BLaER1 (cell line): Measurements from ENCODE around the gene TAT.

Experiments
- H3K27ac ChIP-seq: shearing (Covaris generic); formaldehyde crosslinking; 2 replicates; pipeline ENCODE4 v1.8.1; 2022
- H3K27me3 ChIP-seq: shearing (Covaris generic); formaldehyde crosslinking; 2 replicates; pipeline ENCODE4 v1.8.1; 2022
- H3K36me3 ChIP-seq: shearing (Covaris generic); formaldehyde crosslinking; 2 replicates; pipeline ENCODE4 v1.8.1; 2022
- H3K4me1 ChIP-seq: shearing (Covaris generic); formaldehyde crosslinking; 2 replicates; pipeline ENCODE4 v1.8.1; 2022
- H3K4me2 ChIP-seq: shearing (Covaris generic); formaldehyde crosslinking; 2 replicates; pipeline ENCODE4 v1.8.1; 2022
- H3K4me3 ChIP-seq: shearing (Covaris generic); formaldehyde crosslinking; 2 replicates; pipeline ENCODE4 v1.8.1; 2022
- H3K9ac ChIP-seq: shearing (Covaris generic); formaldehyde crosslinking; 2 replicates; pipeline ENCODE4 v1.8.1; 2022
- H3K9me3 ChIP-seq: shearing (Covaris generic); formaldehyde crosslinking; 2 replicates; pipeline ENCODE4 v1.8.1; 2022
- H4K20me1 ChIP-seq: shearing (Covaris generic); formaldehyde crosslinking; 2 replicates; pipeline ENCODE4 v1.8.1; 2022
- Cebpa-rat ChIP-seq: shearing (Covaris generic); IDR thresholded peaks from 2 replicates; pipeline ENCODE4 v1.8.1; 2022

TAT gene

DNA sequence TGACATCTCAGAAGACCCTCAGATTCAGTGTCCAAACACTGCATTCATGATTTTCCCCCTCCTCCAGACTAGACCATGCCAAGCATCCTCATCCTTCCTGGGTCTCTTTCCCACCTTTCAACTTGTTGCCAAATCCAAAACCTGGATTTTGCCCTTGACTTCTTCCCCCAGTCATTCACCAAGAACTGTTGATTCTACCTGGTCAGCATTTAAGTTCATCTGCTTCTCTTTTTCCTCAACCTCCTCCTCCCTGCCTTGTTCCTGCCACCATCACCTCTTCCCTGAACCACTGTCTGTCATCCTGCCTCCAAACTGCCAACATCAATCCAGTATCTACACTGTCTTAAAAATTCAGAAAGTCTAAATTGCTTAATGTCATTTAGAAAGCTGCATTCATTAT, 29.7 kb downstream of the TAT start:
- H3K4me2 ChIP-seq, result no peak overlapping the region
- no peak overlapping the region for H3K27ac ChIP-seq
- H3K4me1 ChIP-seq, result no peaks in the 10 kb centered on the region
- no peaks in the 10 kb centered on the region for H3K27me3 ChIP-seq
- no peaks in the 10 kb centered on the region; the same call in 1 of the 2 replicates for H3K9me3 ChIP-seq
- H3K4me3 ChIP-seq, result no peak overlapping the region
- no peak for TF ChIP-seq Cebpa-rat
- no peaks in the 10 kb centered on the region for H3K36me3 ChIP-seq
- H4K20me1 ChIP-seq, result no peaks in the 10 kb centered on the region
- H3K9ac ChIP-seq, result no peak overlapping the region

DNA sequence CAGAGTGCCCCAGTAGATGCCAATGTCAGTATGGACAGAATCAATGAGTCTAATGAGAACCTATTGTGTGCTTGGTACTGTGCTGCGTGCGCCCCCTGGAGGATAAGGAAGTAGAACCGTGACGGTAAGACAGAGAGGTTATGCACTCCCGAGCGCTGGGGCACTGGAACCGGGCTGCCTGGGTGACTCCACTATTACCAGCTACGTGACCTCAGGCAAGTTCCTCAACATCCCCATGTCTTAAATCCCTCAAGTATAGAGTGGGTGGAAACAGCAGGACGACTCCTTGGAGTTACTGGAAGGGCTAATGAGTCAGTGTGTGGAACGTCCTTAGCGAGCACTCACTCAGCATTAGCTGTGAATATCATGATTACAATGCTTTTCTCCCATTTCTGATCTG, 34.5 kb downstream of the TAT start:
- Histone ChIP-seq H3K9ac (no peak overlapping the region), H3K4me1 (no peaks in the 10 kb centered on the region), H3K9me3 (no peaks in the 10 kb centered on the region), H3K4me3 (no peak overlapping the region), H3K27me3 (no peaks in the 10 kb centered on the region), H4K20me1 (no peaks in the 10 kb centered on the region), H3K4me2 (no peak overlapping the region), H3K36me3 (no peaks in the 10 kb centered on the region), H3K27ac (no peak overlapping the region)
- no peak for TF ChIP-seq Cebpa-rat

DNA sequence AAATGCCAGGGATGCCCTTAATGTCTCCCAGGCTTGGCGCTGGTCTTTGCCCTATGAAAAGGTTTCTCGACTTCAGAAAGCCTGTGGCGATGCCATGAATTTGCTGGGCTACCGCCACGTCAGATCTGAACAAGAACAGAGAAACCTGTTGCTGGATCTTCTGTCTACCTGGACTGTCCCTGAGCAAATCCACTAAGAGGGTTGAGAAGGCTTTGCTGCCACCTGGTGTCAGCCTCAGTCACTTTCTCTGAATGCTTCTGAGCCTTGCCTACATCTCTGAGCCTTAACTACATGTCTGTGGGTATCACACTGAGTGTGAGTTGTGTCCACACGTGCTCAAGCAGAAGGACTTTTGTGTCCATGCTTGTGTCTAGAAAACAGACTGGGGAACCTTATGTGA, 39.2 kb downstream of the TAT start:
- H3K27ac ChIP-seq, result no peak overlapping the region
- TF ChIP-seq Cebpa-rat, result no peak

DNA sequence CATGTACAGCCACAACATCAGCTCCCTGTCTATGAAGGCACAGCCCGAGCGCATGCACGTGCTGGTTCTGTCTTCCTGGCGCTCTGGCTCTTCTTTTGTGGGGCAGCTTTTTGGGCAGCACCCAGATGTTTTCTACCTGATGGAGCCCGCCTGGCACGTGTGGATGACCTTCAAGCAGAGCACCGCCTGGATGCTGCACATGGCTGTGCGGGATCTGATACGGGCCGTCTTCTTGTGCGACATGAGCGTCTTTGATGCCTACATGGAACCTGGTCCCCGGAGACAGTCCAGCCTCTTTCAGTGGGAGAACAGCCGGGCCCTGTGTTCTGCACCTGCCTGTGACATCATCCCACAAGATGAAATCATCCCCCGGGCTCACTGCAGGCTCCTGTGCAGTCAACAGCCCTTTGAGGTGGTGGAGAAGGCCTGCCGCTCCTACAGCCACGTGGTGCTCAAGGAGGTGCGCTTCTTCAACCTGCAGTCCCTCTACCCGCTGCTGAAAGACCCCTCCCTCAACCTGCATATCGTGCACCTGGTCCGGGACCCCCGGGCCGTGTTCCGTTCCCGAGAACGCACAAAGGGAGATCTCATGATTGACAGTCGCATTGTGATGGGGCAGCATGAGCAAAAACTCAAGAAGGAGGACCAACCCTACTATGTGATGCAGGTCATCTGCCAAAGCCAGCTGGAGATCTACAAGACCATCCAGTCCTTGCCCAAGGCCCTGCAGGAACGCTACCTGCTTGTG, 40.0 kb downstream of the TAT start:
- Histone ChIP-seq H3K9ac (no peak overlapping the region), H3K27me3 (no peaks in the 10 kb centered on the region), H3K4me1 (no peaks in the 10 kb centered on the region), H3K36me3 (no peaks in the 10 kb centered on the region), H4K20me1 (no peaks in the 10 kb centered on the region), H3K4me3 (no peak overlapping the region), H3K4me2 (no peak overlapping the region), H3K27ac (no peak overlapping the region), H3K9me3 (no peaks in the 10 kb centered on the region)
- TF ChIP-seq Cebpa-rat, result no peak

More for the DNA sequence above, 39.2 kb downstream of the TAT start:
- H4K20me1 ChIP-seq, result no peaks in the 10 kb centered on the region
- no peak overlapping the region for H3K9ac ChIP-seq
- H3K4me3 ChIP-seq, result no peak overlapping the region
- H3K4me1 ChIP-seq, result no peaks in the 10 kb centered on the region
- no peaks in the 10 kb centered on the region for H3K27me3 ChIP-seq
- H3K9me3 ChIP-seq, result no peaks in the 10 kb centered on the region
- H3K4me2 ChIP-seq, result no peak overlapping the region
- H3K36me3 ChIP-seq, result no peaks in the 10 kb centered on the region

DNA sequence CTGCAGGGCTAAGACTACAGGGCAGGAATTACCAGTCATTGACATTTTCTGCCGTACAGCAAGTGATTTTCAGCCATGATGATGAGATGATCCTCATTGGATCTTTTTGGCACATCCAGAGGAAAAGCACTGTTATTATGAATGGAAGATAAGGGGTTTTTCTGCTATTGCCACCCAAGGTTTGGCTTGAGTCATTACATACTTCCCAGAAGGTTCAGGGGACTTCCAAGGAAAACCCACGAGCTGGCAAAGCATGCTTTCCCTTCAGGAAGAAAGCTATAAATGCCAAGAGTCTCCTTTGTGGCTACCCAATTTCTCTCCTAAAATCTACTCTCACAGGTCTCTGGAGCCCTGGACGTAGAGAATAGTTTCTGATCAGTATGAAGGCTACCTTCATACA, 44.5 kb downstream of the TAT start:
- Histone ChIP-seq H3K4me1 (no peaks in the 10 kb centered on the region), H3K27ac (no peak overlapping the region), H3K4me2 (no peak overlapping the region), H4K20me1 (no peaks in the 10 kb centered on the region), H3K27me3 (no peaks in the 10 kb centered on the region), H3K9me3 (no peaks in the 10 kb centered on the region), H3K36me3 (no peaks in the 10 kb centered on the region), H3K4me3 (no peak overlapping the region), H3K9ac (no peak overlapping the region)
- TF ChIP-seq Cebpa-rat, result no peak

DNA sequence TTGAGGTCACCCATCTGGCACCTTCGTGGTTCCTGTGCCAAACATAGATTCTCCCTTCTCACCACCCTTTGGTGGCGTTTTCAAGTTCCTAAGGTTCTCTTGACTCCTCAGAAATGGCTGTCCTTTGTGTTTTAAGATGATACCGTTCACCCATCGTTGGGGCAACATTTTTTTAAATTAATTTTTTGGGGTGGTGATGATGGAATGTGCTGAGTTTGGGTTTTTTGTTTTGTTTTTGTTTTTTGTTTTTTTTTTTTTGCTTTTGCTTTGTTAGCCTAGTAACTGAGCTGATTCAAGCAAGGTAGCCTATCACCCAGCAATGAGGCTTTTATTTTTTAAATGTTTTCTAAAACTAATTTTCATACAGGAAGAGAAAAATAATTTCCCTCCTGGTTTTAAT, 48.0 kb downstream of the TAT start:
- no peak overlapping the region for H3K4me3 ChIP-seq
- no peaks in the 10 kb centered on the region for H3K4me1 ChIP-seq
- no peak overlapping the region for H3K27ac ChIP-seq
- H3K27me3 ChIP-seq, result no peaks in the 10 kb centered on the region
- H3K36me3 ChIP-seq, result no peaks in the 10 kb centered on the region
- H3K4me2 ChIP-seq, result no peak overlapping the region
- no peaks in the 10 kb centered on the region for H4K20me1 ChIP-seq
- no peaks in the 10 kb centered on the region for H3K9me3 ChIP-seq
- no peak for TF ChIP-seq Cebpa-rat
- H3K9ac ChIP-seq, result no peak overlapping the region

DNA sequence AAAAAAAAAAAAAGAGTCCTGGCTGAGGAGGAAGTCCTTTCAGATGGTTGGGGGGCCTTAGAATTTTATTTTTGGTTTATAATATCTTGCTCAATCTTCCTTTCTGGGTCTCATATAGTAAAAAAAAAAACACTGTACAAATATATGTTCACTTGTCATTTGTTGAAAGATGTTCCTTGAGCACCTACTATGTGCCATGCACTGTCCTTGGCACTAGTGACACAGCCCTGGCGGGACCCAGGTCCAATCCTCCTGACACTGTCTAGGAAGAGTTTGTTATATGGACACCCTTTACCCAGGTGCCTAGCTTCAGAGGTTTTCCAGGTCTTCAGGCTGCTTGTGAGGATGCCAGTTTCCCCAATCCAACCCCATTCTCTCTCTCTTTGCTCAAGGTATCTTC, 48.6 kb downstream of the TAT start:
- Histone ChIP-seq H3K36me3 (no peaks in the 10 kb centered on the region), H3K4me2 (no peak overlapping the region), H3K27ac (no peak overlapping the region), H3K27me3 (no peaks in the 10 kb centered on the region), H3K9ac (no peak overlapping the region), H3K4me3 (no peak overlapping the region), H4K20me1 (no peaks in the 10 kb centered on the region), H3K4me1 (no peaks in the 10 kb centered on the region), H3K9me3 (no peaks in the 10 kb centered on the region)
- TF ChIP-seq Cebpa-rat, result no peak

DNA sequence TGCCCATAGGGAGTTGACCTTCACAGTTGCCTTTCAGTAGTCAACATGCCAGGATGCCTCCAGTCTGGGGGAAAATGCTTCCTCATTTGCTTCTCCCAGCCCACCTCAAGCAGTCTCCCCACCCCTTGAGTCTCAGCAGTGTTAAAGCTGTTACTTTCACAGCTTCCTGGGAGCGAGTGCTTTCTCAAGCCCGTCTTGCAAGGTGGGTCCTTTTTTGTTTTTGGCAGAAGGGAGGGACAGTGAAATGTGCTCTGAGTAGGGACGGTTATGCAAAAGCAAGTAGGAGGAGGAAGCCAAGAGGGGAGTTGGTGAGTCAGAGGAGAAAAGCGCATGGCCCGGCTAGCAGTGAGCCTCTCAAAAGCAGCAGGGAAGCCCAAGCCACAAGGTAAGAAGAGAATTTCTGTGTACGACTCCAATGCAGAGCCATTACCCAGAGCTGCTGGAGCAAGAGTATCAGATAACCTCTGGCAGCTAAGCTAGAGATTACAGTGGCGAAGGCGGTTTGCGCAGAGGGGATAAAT, 50.7 kb downstream of the TAT start, which contains the start of gene CHST4:
Gene CHST4, plus strand, starts transcription at position 316 of the 521 bp plus-strand sequence. CDS start 10,252 bp downstream, outside the sequence.
- Histone ChIP-seq H3K4me1 (no peaks in the 10 kb centered on the region), H3K27me3 (no peaks in the 10 kb centered on the region), H3K9ac (no peak within 1 kb of the TSS), H4K20me1 (no peaks in the 10 kb centered on the region), H3K9me3 (no peaks in the 10 kb centered on the region), H3K27ac (no peak within 1 kb of the TSS), H3K4me2 (no peak within 1 kb of the TSS), H3K36me3 (no peaks in the 10 kb centered on the region), H3K4me3 (no peak within 1 kb of the TSS)
- TF ChIP-seq Cebpa-rat, result no peak

DNA sequence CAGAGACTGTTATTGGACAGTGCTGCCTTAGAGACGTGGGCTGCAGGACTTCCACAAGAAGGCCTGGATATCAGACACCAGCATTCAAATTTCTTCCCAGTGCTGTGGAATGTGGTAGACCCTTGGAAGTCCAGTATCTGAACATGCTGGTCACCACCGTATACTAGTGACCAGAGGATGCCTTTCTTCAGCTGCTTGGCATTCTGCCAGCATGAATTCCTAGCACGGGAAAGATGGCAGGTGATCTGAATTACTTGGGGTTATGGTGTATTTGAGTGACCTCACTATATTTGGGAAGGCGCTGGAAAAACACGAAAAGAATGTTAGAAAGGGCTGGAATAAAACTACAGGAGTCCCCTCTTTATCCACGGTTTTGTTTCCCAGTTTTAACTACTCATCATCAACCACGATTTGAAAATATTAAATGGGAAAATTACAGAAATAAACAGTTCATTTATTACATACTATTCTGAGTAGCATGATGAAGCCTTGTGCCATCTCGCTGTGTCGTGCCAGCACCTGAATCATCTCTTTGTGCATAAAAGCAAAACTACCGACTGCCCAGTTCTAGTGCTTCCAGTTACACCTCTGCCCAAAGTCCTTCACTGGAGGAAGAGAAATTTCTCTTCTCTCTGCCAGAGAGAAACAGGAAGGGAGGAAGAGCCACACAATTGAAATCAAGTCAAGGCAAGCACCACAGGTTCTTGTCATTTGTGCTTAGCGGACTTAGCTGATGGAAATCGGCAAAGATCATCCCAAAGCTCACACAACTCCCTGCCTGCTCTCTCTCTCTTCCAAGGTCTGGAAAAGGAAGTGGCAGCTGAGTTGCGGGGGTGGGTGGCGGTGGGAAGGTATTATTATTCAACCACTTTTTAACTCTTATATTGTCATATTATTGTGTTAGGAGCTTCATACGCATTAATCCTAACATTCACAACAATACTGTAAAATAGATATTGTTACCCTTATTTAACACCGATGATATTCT, 52.0 kb downstream of the TAT start:
- no peak overlapping the region for H3K4me3 ChIP-seq
- H3K36me3 ChIP-seq, result no peaks in the 10 kb centered on the region
- H3K27ac ChIP-seq, result no peak overlapping the region

DNA sequence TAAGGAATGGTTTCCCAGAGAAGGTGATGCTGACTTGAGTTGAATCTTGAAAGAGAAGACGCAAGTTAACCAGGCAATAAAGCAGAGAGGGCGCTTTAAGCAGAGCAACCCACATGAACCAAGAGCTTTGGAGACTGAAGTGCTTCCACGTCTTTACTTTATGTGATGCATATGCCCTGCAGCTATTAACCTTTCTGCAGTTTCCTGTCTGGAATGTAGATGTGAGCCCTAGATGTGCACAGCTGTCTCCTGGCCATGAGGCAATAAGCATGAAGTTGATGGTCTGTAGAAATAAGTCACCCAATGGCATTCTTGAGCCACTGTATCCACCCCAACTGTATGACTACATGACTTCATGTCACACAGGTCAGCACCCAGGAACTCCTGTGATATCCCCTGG, 56.3 kb downstream of the TAT start:
- Histone ChIP-seq H3K4me1 (no peaks in the 10 kb centered on the region), H3K9me3 (no peaks in the 10 kb centered on the region), H3K9ac (no peak overlapping the region), H3K4me3 (no peak overlapping the region), H3K4me2 (no peak overlapping the region), H3K36me3 (no peaks in the 10 kb centered on the region), H3K27ac (no peak overlapping the region), H4K20me1 (no peaks in the 10 kb centered on the region), H3K27me3 (no peaks in the 10 kb centered on the region)
- TF ChIP-seq Cebpa-rat, result no peak

More for the DNA sequence above, 52.0 kb downstream of the TAT start:
- no peak overlapping the region for H3K4me2 ChIP-seq
- H4K20me1 ChIP-seq, result no peaks in the 10 kb centered on the region
- TF ChIP-seq Cebpa-rat, result no peak
- no peaks in the 10 kb centered on the region for H3K4me1 ChIP-seq
- H3K9me3 ChIP-seq, result no peaks in the 10 kb centered on the region
- no peaks in the 10 kb centered on the region for H3K27me3 ChIP-seq
- no peak overlapping the region for H3K9ac ChIP-seq
